Common myeloid progenitor, CD34-positive (primary cell): ENCODE data around the gene PDCD10.

Source experiments
- CTCF ChIA-PET: fragments of 350-600 bp; sonication (Branson Sonifier 250); formaldehyde crosslinking; loops from one replicate; lab custom pipeline; 2021; ENCODE audit warnings: antibody characterized with exemption; lab: Charles Lee
- POLR2A ChIA-PET: fragments of 350-600 bp; sonication (Branson Sonifier 250); formaldehyde crosslinking; loops from one replicate; lab custom pipeline; 2021; ENCODE audit warnings: antibody characterized with exemption; lab: Charles Lee
- DNase-seq, 3 donors: peaks; one replicate each; pipeline versions ENCODE4 v3.0.0 to v3.0.0-alpha.2; 2013
- H3K27ac ChIP-seq, 2 experiments: 1 replicate in 1 of 2; 2 replicates in 1 of 2; pipeline ENCODE4 v1.7.0; 2013; ENCODE audit warnings: inconsistent platforms in 2 of 2, low read length in 2 of 2, mild to moderate bottlenecking in 2 of 2, low read depth in 1 of 2, moderate library complexity in 1 of 2; ENCODE audit not compliant: severe bottlenecking in 2 of 2, insufficient read depth in 1 of 2, poor library complexity in 1 of 2
- H3K27me3 ChIP-seq, 5 experiments: replicated peaks in 2 of 5; 1 replicate in 3 of 5; 2 replicates in 2 of 5; pipeline versions ENCODE4 v1.6.1 to v1.7.0; 2013; ENCODE audit warnings: low read length in 4 of 5, mild to moderate bottlenecking in 2 of 5, moderate library complexity in 2 of 5, inconsistent platforms in 1 of 5; ENCODE audit not compliant: insufficient read depth in 5 of 5, control insufficient read depth in 4 of 5
- H3K36me3 ChIP-seq, 4 experiments: 1 replicate in 2 of 4; 2 replicates in 2 of 4; pipeline versions ENCODE4 v1.6.1 to v1.7.0; 2013; ENCODE audit warnings: low read length in 3 of 4, control low read depth in 1 of 4, mild to moderate bottlenecking in 1 of 4; ENCODE audit not compliant: control insufficient read depth in 4 of 4, insufficient read depth in 4 of 4
- H3K4me1 ChIP-seq, 4 experiments: 1 replicate in 3 of 4; 2 replicates in 1 of 4; pipeline versions ENCODE4 v1.6.1 to v1.7.1; 2013; ENCODE audit warnings: low read length in 3 of 4, mild to moderate bottlenecking in 3 of 4, control low read depth in 1 of 4, inconsistent platforms in 1 of 4, moderate library complexity in 1 of 4; ENCODE audit not compliant: control insufficient read depth in 4 of 4, insufficient read depth in 4 of 4; ENCODE audit errors: control extremely low read depth in 1 of 4
- H3K4me3 ChIP-seq, 7 experiments: 1 replicate in 4 of 7; 2 replicates in 3 of 7; pipeline versions ENCODE4 v1.5.1 to v1.7.0; 2013; ENCODE audit warnings: mild to moderate bottlenecking in 7 of 7, low read length in 6 of 7, moderate library complexity in 6 of 7, inconsistent platforms in 2 of 7, low read depth in 2 of 7, control low read depth in 1 of 7; ENCODE audit not compliant: insufficient read depth in 4 of 7, control insufficient read depth in 1 of 7; ENCODE audit errors: extremely low read depth in 1 of 7
- H3K9me3 ChIP-seq, 5 experiments: 1 replicate in 4 of 5; 2 replicates in 1 of 5; pipeline versions ENCODE4 v1.6.1 to v1.7.1; 2013; ENCODE audit warnings: low read length in 4 of 5, mild to moderate bottlenecking in 2 of 5, inconsistent platforms in 1 of 5, low read depth in 1 of 5, moderate library complexity in 1 of 5; ENCODE audit not compliant: control insufficient read depth in 4 of 5, insufficient read depth in 2 of 5; ENCODE audit errors: control extremely low read depth in 1 of 5
- WGBS: methylation state at CpG from one replicate; pipeline ENCODE4 v1.1.5; 2013; ENCODE audit not compliant: insufficient coverage; 5-methylcytosine and 5-hydroxymethylcytosine counted together

Gene PDCD10

GRCh38 chr3:167714871-167715270, 19.8 kb downstream of the PDCD10 start:
- Histone ChIP-seq H3K4me3 (no peak overlapping the region), H3K4me1 (peaks cover 0 to 1% (median 0%) of the 10 kb centered on the region in 4 experiments), H3K27me3 (no peaks in the 10 kb centered on the region), H3K36me3 (peaks cover 30 to 58% (median 40%) of the 10 kb centered on the region in 4 experiments), H3K9me3 (peaks cover 0 to 11% (median 3%) of the 10 kb centered on the region in 5 experiments), H3K27ac (no peak overlapping the region)
- ChIA-PET CTCF (no interaction called here), POLR2A (no interaction called here)
- DNase-seq = no peak
- no CpG with 5 or more reads among the region's 1 CpG for WGBS

DNA sequence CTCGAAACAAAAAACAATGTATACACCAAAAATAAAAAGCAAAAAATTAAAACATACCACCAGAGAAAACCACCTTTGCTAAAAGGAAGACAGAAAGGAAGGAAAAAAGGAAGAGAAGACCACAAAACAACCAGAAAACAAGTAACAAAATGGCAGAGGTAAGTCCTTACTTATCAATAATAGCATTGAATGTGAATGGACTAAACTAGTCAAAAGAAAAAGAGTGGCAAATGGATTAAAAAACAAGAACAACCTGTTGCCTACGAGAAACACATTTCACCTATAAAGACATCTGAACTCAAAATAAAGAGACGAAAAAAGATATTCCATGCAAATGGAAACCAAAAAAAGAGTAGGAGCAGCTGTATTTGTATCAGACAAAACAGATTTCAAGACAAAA, 22.2 kb downstream of the PDCD10 start:
- H3K27ac ChIP-seq = no peak overlapping the region
- H3K4me3 ChIP-seq = no peak overlapping the region
- no CpG with 5 or more reads among the region's 3 CpGs for WGBS
- H3K36me3 ChIP-seq = peaks cover 20 to 47% (median 33%) of the 10 kb centered on the region in 4 experiments
- H3K27me3 ChIP-seq = no peaks in the 10 kb centered on the region
- no peak for DNase-seq
- peaks cover 0 to 8% (median 0%) of the 10 kb centered on the region in 5 experiments for H3K9me3 ChIP-seq
- CTCF ChIA-PET = interaction anchor here (1.1 kb wide), 2 partner anchors 9 to 32 kb away, joined by 3 to 5 read pairs; no protein-coding TSS in a partner anchor
- POLR2A ChIA-PET = no interaction called here
- no peaks in the 10 kb centered on the region for H3K4me1 ChIP-seq

DNA sequence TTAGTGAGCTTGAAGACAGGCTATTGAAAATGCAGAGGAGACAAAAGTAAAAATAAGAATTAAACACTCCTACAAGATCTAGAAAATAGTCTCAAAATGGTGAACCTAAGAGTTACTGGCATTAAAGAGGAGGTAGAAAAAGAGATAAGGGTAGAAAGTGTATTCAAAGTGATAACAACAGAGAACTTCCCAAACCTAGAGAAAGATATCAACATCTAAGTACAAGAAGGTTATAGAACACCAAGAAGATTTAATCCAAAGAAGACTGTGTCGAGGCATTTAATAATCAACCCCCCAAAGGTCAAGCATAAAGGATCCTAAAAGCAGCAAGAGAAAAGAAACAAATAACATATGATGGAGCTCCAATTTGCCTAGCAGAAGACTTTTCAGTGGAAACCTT, 23.3 kb downstream of the PDCD10 start:
- Histone ChIP-seq H3K4me1 (no peaks in the 10 kb centered on the region), H3K27ac (no peak overlapping the region), H3K4me3 (no peak overlapping the region), H3K27me3 (no peaks in the 10 kb centered on the region), H3K9me3 (peaks cover 0 to 8% (median 0%) of the 10 kb centered on the region in 5 experiments), H3K36me3 (peaks cover 12 to 43% (median 33%) of the 10 kb centered on the region in 4 experiments)
- CTCF ChIA-PET = interaction anchor here (1.1 kb wide), 1 partner anchor 31 kb away, joined by 3 read pairs; no protein-coding TSS in a partner anchor
- POLR2A ChIA-PET = no interaction called here
- WGBS = no CpG with 5 or more reads among the region's 1 CpG
- no peak for DNase-seq

- peaks cover 0 to 8% (median 0%) of the 10 kb centered on the region in 5 experiments for H3K9me3 ChIP-seq
- CTCF ChIA-PET = interaction anchor here (1.0 kb wide), 1 partner anchor 26 kb away, joined by 6 read pairs; no protein-coding TSS in a partner anchor
- POLR2A ChIA-PET = no interaction called here
- no peak overlapping the region for H3K27ac ChIP-seq
- H3K4me3 ChIP-seq = no peak overlapping the region
- peaks cover 18 to 35% (median 33%) of the 10 kb centered on the region in 4 experiments for H3K36me3 ChIP-seq
- no peaks in the 10 kb centered on the region for H3K4me1 ChIP-seq
- no peaks in the 10 kb centered on the region for H3K27me3 ChIP-seq
- DNase-seq = no peak
Observed at GRCh38 chr3:167710552-167710951, 24.1 kb downstream of the PDCD10 start.

DNA sequence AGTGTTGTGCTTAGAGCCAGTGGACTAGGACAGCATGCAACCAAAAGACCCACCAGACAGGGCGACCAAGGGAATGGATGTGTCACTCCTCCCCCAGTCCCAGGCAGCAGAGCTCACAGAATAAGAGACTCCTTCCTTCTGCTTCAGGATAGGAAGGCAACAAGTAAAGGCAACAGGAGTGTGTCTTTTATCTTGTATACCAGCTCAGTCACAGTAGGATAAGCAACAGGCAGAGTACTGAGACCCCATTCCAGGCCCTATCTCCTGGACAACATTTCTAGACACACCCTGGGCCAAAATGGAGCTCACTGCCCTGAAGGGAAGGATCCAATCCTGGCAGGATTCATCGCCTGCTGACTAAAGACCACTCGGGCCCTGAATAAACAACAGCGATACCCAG, 25.0 kb downstream of the PDCD10 start:
- ChIA-PET POLR2A (no interaction called here), CTCF (interaction anchor here (0.6 to 1.0 kb wide), 2 partner anchors 9 to 25 kb away, joined by 3 to 6 read pairs; no protein-coding TSS in a partner anchor)
- WGBS = 100% methylated on average over 4 of the region's 4 CpGs
- H3K27ac ChIP-seq = no peak overlapping the region
- peaks cover 0 to 8% (median 0%) of the 10 kb centered on the region in 5 experiments for H3K9me3 ChIP-seq
- no peak for DNase-seq
- no peaks in the 10 kb centered on the region for H3K4me1 ChIP-seq
- H3K36me3 ChIP-seq = peaks cover 18 to 38% (median 28%) of the 10 kb centered on the region in 4 experiments
- H3K27me3 ChIP-seq = no peaks in the 10 kb centered on the region
- no peak overlapping the region for H3K4me3 ChIP-seq

DNA sequence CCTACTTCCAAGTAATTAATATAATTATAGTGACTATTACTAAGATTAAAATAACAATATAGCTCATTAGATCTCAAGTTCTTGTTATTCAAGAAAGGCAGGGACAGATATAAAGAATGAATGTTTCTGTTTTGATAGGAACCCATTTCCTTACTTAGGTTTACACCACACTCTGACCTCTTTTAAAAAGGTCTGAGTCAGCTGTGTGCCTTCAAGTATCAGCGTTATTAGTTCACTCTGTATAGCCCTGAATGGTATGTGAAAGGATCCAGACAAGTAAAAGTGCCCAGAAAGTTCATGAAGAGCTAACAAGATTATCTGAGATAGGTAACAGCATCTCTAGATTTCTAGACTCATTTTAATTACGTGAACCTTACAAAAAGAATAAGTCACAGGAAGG, 28.9 kb downstream of the PDCD10 start:
- no peak for DNase-seq
- H3K9me3 ChIP-seq = peaks cover 0 to 2% (median 0%) of the 10 kb centered on the region in 5 experiments
- H3K27me3 ChIP-seq = no peaks in the 10 kb centered on the region
- POLR2A ChIA-PET = interaction anchor here (0.6 kb wide), 1 partner anchor 1650 kb away, joined by 3 read pairs; no protein-coding TSS in a partner anchor
- peaks cover 20 to 62% (median 38%) of the 10 kb centered on the region in 4 experiments for H3K36me3 ChIP-seq
- 100% methylated on average over 2 of the region's 2 CpGs for WGBS
- no peak overlapping the region for H3K27ac ChIP-seq
- H3K4me3 ChIP-seq = no peak overlapping the region
- no peaks in the 10 kb centered on the region for H3K4me1 ChIP-seq
- CTCF ChIA-PET = interaction anchor here (1.3 to 2.6 kb wide), 2 partner anchors 17 to 21 kb away, joined by 3 to 8 read pairs; no protein-coding TSS in a partner anchor

- Histone ChIP-seq H3K9me3 (peaks cover 0 to 2% (median 0%) of the 10 kb centered on the region in 5 experiments), H3K4me3 (no peak overlapping the region), H3K27me3 (no peaks in the 10 kb centered on the region), H3K27ac (no peak overlapping the region), H3K4me1 (peaks cover 0 to 3% (median 0%) of the 10 kb centered on the region in 4 experiments), H3K36me3 (peaks cover 6 to 58% (median 27%) of the 10 kb centered on the region in 4 experiments)
- POLR2A ChIA-PET = no interaction called here
- CTCF ChIA-PET = interaction anchor here (0.6 to 1.5 kb wide), 6 partner anchors 9 to 295 kb away, joined by 3 to 6 read pairs (median 3); no protein-coding TSS in a partner anchor
- WGBS = no CpG with 5 or more reads among the region's 2 CpGs
- no peak for DNase-seq
Observed at GRCh38 chr3:167700926-167701325, 33.8 kb downstream of the PDCD10 start.
